ENCODE data around the gene PPP1R9A.

DNA sequence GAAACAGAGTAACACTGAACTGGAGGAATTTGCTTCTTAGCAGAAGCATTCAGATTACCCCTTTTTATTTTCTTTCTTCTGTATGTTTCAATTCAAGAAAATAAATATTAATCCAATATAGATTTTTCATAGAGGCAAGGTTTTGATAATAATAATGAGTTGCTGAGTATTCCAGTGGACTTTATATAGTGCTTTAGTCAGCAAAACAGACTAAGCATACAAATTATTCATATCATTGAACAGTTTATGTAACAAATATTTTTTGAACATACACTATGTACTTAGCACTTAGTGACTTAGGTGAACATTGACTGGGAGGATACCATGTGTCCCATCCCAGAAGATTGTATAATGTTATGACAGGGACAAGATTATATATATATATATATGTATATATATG is 32.0 kb downstream of the PPP1R9A start:
- TF ChIP-seq, protein P1, sequence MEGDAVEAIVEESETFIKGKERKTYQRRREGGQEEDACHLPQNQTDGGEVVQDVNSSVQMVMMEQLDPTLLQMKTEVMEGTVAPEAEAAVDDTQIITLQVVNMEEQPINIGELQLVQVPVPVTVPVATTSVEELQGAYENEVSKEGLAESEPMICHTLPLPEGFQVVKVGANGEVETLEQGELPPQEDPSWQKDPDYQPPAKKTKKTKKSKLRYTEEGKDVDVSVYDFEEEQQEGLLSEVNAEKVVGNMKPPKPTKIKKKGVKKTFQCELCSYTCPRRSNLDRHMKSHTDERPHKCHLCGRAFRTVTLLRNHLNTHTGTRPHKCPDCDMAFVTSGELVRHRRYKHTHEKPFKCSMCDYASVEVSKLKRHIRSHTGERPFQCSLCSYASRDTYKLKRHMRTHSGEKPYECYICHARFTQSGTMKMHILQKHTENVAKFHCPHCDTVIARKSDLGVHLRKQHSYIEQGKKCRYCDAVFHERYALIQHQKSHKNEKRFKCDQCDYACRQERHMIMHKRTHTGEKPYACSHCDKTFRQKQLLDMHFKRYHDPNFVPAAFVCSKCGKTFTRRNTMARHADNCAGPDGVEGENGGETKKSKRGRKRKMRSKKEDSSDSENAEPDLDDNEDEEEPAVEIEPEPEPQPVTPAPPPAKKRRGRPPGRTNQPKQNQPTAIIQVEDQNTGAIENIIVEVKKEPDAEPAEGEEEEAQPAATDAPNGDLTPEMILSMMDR (IDR thresholded peaks at IDR 0.05; ENCODE audit: low read depth, low read length, poor library complexity, severe bottlenecking) = no peak
- no peak for TF ChIP-seq EZH2phosphoT487 (IDR thresholded peaks at IDR 0.05; ENCODE audit: borderline replicate concordance, low read length)

All from DOHH2 (cell line).